MM.1S (cell line): ENCODE results near the gene TMEM259.

ENCODE experiments used
- DNase-seq: peaks from one replicate; pipeline ENCODE4 v3.0.0-alpha.2; 2015
- H2AFZ ChIP-seq: fragments of 300-600 bp; sonication (generic); 2 replicates; pipeline ENCODE4 v1.6.0; 2016; ENCODE audit warnings: antibody characterized with exemption, low read length
- H3F3A ChIP-seq: fragments of 300-600 bp; sonication (generic); 2 replicates; pipeline ENCODE4 v1.6.1; 2016; ENCODE audit warnings: mild to moderate bottlenecking, antibody characterized with exemption, low read length, moderate library complexity, mixed read lengths; ENCODE audit not compliant: insufficient read depth
- H3K27ac ChIP-seq: fragments of 300-600 bp; sonication (generic); 2 replicates; pipeline ENCODE4 v1.5.1; 2016; ENCODE audit warnings: mild to moderate bottlenecking, low read length
- H3K27me3 ChIP-seq: fragments of 300-600 bp; sonication (generic); replicated peaks from 2 replicates; pipeline ENCODE4 v1.6.0; 2016; ENCODE audit warnings: low read length; ENCODE audit not compliant: insufficient read depth
- H3K36me3 ChIP-seq: fragments of 300-600 bp; sonication (generic); replicated peaks from 2 replicates; pipeline ENCODE4 v1.6.1; 2016; ENCODE audit warnings: mild to moderate bottlenecking, low read length, mixed read lengths; ENCODE audit not compliant: insufficient read depth
- H3K4me1 ChIP-seq: fragments of 300-600 bp; sonication (generic); 2 replicates; pipeline ENCODE4 v1.6.1; 2016; ENCODE audit warnings: low read length, mixed read lengths
- H3K4me2 ChIP-seq: fragments of 300-600 bp; sonication (generic); 2 replicates; pipeline ENCODE4 v1.6.0; 2016; ENCODE audit warnings: low read depth, low read length
- H3K4me3 ChIP-seq: fragments of 300-600 bp; sonication (generic); 2 replicates; pipeline ENCODE4 v1.5.1; 2016; ENCODE audit warnings: low read length, mixed read lengths
- H3K79me2 ChIP-seq: fragments of 300-600 bp; sonication (generic); 2 replicates; pipeline ENCODE4 v1.6.1; 2016; ENCODE audit warnings: mixed run types, low read length, mixed read lengths
- H3K9ac ChIP-seq: fragments of 300-600 bp; sonication (generic); 2 replicates; pipeline ENCODE4 v1.6.1; 2016; ENCODE audit warnings: low read length, mixed read lengths
- H3K9me2 ChIP-seq: fragments of 300-600 bp; sonication (generic); replicated peaks from 2 replicates; pipeline ENCODE4 v1.6.1; 2016; ENCODE audit warnings: mild to moderate bottlenecking, low read length, mixed read lengths; ENCODE audit not compliant: insufficient read depth
- H3K9me3 ChIP-seq: fragments of 300-600 bp; sonication (generic); replicated peaks from 2 replicates; pipeline ENCODE4 v1.6.1; 2016; ENCODE audit warnings: mild to moderate bottlenecking, low read length, mixed read lengths; ENCODE audit not compliant: insufficient read depth
- H4K20me1 ChIP-seq: fragments of 300-600 bp; sonication (generic); 2 replicates; pipeline ENCODE4 v1.6.1; 2016; ENCODE audit warnings: mild to moderate bottlenecking, low read length, moderate library complexity, mixed read lengths; ENCODE audit not compliant: insufficient read depth
- EZH2 ChIP-seq: fragments of 300-600 bp; sonication (generic); optimal IDR thresholded peaks from 2 replicates; pipeline ENCODE3; 2017; ENCODE audit warnings: low read depth, mild to moderate bottlenecking, antibody characterized with exemption, low read length, mixed read lengths
- EZH2phosphoT487 ChIP-seq: fragments of 300-600 bp; sonication (generic); IDR thresholded peaks from 2 replicates; pipeline ENCODE4 v1.6.1; 2018; ENCODE audit warnings: antibody characterized with exemption, low read length
- TF ChIP-seq, protein P1 (sequence below): fragments of 300-600 bp; sonication (generic); IDR thresholded peaks from 2 replicates; pipeline ENCODE4 v1.5.1; 2016; ENCODE audit warnings: antibody characterized with exemption, low read length, mixed read lengths

The TMEM259 gene

DNA sequence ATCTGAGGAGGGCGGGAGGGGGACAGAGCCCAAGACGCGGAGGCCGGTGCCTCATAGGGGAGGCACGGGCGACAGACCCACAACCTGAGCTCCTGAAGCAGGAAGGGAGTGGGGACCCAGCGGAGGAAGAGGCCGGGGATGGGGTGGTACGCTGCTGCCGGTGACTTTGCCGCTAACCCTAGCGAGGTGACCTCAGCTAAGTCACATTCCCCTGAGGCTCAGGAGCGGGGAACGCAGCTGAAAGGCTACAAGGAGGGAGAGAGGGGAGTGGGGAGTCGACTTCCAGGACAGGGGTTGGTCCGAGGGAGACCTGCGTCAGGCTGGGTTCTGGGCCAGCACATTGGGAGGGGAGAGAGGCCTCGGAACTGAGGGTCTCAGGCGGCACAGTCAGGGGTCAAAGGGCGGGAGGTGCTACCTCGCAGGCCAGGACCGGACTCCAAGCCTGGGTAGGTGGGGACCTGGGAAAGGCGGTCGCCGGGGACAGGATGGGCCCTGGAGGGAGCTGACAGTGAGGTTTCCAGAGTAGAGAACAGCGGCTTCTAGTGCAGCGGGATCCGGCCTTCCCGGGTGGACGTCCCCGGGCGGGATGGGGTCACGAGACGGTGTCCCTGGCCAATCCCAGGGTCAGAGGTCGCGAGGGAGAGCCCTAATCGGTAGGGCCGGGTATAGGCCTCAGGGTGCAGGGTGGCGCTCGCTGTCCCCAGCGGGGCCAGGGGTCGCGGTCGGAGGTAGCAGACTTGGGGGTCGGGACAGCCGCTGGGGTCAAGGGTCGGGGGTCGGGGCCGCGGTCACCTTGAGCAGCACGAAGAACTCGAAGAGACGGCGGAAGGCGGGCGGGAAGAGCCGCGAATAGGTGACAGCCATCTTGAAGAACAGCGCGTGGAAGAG, 699 bp downstream of the TMEM259 start:
- DNase-seq, result peak; percentile 44

DNA sequence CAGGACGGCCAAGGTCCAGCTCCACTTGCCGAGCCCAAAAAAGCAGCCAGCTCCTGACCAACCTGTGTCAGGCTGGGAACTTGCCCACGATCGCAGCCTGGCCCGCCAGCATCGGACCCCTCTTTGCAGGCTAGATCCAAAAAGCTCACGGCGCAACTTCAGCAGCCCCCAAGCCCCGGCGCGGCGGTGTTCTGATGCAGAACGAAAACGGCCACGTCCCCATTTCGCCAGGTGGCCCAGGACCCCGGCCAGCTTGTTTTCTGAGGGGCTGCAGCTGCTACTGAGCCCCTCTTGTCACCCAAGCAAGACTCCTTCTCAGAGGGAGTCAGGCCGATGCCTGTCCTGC, 1.3 kb downstream of the TMEM259 start:
- peaks cover 30% of the 10 kb centered on the region for H3F3A ChIP-seq
- H3K27ac ChIP-seq, result no peak overlapping the region
- no peak overlapping the region for H2AFZ ChIP-seq
- H3K9me2 ChIP-seq, result no peaks in the 10 kb centered on the region
- peak overlapping the region; percentile 73 for H3K4me2 ChIP-seq
- H3K4me1 ChIP-seq, result peaks cover 45% of the 10 kb centered on the region
- no peaks in the 10 kb centered on the region for H3K36me3 ChIP-seq
- peak overlapping the region; percentile 97 for H3K4me3 ChIP-seq
- DNase-seq, result no peak
- H3K9me3 ChIP-seq, result no peaks in the 10 kb centered on the region
- peaks cover 25% of the 10 kb centered on the region for H4K20me1 ChIP-seq
- TF ChIP-seq, protein P1, sequence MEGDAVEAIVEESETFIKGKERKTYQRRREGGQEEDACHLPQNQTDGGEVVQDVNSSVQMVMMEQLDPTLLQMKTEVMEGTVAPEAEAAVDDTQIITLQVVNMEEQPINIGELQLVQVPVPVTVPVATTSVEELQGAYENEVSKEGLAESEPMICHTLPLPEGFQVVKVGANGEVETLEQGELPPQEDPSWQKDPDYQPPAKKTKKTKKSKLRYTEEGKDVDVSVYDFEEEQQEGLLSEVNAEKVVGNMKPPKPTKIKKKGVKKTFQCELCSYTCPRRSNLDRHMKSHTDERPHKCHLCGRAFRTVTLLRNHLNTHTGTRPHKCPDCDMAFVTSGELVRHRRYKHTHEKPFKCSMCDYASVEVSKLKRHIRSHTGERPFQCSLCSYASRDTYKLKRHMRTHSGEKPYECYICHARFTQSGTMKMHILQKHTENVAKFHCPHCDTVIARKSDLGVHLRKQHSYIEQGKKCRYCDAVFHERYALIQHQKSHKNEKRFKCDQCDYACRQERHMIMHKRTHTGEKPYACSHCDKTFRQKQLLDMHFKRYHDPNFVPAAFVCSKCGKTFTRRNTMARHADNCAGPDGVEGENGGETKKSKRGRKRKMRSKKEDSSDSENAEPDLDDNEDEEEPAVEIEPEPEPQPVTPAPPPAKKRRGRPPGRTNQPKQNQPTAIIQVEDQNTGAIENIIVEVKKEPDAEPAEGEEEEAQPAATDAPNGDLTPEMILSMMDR, result no peak
- TF ChIP-seq EZH2phosphoT487, result no peak
- TF ChIP-seq EZH2, result no peak
- peak overlapping the region; percentile 92 for H3K9ac ChIP-seq
- H3K27me3 ChIP-seq, result no peaks in the 10 kb centered on the region
- peaks cover 61% of the 10 kb centered on the region for H3K79me2 ChIP-seq

More for the DNA sequence above, 699 bp downstream of the TMEM259 start:
- Histone ChIP-seq H3K9ac (peak overlapping the region; percentile 92), H3K36me3 (no peaks in the 10 kb centered on the region), H3K27ac (peak overlapping the region; percentile 47), H4K20me1 (peaks cover 25% of the 10 kb centered on the region), H3K4me2 (peak overlapping the region; percentile 73), H3K9me2 (no peaks in the 10 kb centered on the region), H3K4me1 (peaks cover 43% of the 10 kb centered on the region), H3K9me3 (no peaks in the 10 kb centered on the region), H3K27me3 (no peaks in the 10 kb centered on the region), H2AFZ (no peak overlapping the region), H3F3A (peaks cover 30% of the 10 kb centered on the region), H3K79me2 (peaks cover 55% of the 10 kb centered on the region), H3K4me3 (peak overlapping the region; percentile 97)
- TF ChIP-seq EZH2phosphoT487 (no peak), EZH2 (no peak)
- TF ChIP-seq, protein P1, result no peak

DNA sequence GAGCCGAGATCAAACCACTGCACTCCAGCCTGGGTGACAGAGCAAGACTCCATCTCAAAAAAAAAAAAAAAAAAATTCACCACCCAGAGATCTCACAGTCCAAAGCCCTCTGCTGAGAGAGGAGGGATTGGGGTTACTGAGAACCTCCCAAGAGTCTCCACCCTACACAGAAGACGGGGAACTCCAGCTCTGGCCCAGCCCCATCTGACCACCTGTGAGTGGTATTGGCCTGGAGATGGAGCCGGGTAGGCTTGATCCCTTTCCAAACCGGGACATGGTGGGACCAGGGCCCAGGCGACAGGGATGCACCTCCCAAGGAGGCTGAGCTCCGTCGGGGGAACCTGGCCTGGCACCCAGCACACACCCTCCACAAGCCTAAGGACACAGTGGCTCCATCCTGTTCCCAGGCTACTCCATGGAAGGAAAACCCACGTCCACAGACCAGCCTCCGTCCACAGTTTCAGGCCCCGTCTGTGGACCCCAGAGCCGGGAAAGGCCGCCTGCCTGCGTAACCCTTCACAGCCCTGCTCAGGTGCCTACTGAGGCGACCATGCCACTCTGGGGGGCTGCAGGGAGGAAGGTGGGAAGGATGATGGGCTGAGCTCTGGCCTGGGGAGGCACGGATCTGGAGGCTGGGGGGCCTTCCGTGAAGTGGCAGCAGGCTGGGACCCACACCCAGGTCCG, 1.8 kb downstream of the TMEM259 start:
- TF ChIP-seq EZH2phosphoT487 (no peak), EZH2 (no peak)
- TF ChIP-seq, protein P1, result no peak
- no peaks in the 10 kb centered on the region for H3K9me2 ChIP-seq
- H3K4me3 ChIP-seq, result peak overlapping the region; percentile 97
- H3K36me3 ChIP-seq, result no peaks in the 10 kb centered on the region
- peaks cover 30% of the 10 kb centered on the region for H3F3A ChIP-seq
- H3K9ac ChIP-seq, result peak overlapping the region; percentile 92; the same call in 1 of the 2 replicates
- peak; percentile 42 for DNase-seq
- H3K9me3 ChIP-seq, result no peaks in the 10 kb centered on the region
- no peaks in the 10 kb centered on the region for H3K27me3 ChIP-seq
- H2AFZ ChIP-seq, result no peak overlapping the region
- peaks cover 25% of the 10 kb centered on the region for H4K20me1 ChIP-seq
- H3K27ac ChIP-seq, result no peak overlapping the region; the same call in 1 of the 2 replicates
- H3K4me1 ChIP-seq, result peaks cover 45% of the 10 kb centered on the region
- peak overlapping the region; percentile 73 for H3K4me2 ChIP-seq
- peaks cover 67% of the 10 kb centered on the region for H3K79me2 ChIP-seq
